GM19395 (cell line): ENCODE measurements around the gene KRT1.
"Not testable (repeated sequence)": the region's sequence is repeated elsewhere in the genome, so short reads cannot be mapped to it uniquely, and the experiment has no call there.

Source experiments
- ATAC-seq: cut with Tn5 transposase; IDR thresholded peaks from one replicate; pipeline ENCODE4 v1.9.1; 2021; ENCODE audit warnings: mild to moderate bottlenecking, moderate library complexity; ENCODE audit not compliant: unreplicated experiment

KRT1 gene

DNA sequence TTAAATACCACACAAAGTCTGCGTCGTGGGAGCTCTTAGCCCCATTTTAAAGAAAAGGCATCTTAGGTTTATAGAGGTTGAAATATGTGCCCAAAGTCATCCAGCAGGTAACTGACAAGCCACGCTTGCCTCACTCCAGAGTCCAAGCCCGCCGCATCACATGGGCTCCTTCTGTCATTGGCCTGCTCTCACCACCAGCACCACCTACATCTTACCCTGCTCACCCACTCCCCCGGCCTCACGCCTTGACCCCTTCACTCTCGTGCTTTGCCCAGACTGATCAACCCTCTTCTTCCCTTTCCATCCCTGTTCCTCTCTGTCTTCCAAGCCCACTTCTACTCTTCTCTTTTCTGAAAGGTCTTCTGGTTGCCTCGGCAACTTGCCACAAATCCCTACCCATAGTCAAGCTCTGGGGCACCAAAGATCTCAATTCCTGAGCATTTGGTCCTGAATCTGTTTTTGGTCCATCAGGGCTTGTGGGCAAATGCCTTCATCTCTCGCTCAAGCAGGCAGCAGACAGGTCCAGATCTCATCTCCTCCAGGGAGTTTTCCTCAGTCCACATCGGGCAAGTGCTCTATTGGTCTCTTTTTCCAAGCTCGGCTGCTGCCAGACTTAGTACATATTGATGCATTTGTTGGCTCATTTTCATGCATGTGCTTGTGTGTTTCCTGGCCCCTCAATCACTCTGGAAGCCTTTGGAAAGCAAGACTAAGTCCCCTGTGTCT lies 3.5 kb upstream of the KRT1 start:
- ATAC-seq, result no peak

DNA sequence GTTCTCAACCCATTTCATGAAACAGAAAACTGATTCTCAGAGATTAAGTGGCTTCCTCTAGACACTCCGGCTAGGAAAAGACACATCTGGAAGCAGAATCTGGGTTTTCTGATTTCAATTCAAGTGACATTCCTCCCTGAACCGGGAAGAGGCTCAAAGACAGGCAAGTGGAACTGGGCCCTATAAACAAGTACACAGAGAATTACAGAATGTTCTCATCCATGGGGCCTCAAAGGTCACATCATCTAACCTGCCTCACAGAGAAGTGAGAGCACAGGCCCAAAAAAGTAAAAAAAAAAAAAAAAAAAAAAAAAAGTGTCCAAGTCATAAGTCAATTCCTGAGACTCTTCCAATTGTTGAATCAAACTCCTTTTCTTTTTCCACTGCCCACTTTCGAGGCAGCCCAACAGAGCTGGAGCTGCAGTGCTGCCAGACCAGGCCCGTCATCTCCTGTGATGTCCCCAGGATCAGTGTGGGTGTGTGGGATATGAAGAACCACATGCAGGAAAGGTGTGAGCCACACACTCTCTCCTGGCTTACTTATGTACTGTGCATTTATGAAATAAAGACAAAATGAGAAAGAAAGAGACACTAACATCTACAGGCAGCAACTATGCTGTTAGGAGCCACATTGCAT lies 2.8 kb upstream of the KRT1 start:
- no peak for ATAC-seq

DNA sequence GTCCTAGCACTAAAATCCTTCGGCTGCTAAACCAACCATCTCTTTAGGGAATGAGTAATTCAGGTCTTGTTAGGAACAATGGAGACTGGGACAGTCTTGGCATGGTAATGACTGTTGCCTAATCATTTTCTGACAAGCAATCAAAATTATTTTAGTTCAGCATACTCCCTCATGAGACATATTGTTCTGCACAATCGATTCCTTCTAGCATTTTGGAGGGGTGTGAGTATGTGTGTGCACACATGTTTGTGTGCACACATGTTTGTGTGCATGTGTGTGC lies 2.1 kb upstream of the KRT1 start:
- no peak for ATAC-seq

DNA sequence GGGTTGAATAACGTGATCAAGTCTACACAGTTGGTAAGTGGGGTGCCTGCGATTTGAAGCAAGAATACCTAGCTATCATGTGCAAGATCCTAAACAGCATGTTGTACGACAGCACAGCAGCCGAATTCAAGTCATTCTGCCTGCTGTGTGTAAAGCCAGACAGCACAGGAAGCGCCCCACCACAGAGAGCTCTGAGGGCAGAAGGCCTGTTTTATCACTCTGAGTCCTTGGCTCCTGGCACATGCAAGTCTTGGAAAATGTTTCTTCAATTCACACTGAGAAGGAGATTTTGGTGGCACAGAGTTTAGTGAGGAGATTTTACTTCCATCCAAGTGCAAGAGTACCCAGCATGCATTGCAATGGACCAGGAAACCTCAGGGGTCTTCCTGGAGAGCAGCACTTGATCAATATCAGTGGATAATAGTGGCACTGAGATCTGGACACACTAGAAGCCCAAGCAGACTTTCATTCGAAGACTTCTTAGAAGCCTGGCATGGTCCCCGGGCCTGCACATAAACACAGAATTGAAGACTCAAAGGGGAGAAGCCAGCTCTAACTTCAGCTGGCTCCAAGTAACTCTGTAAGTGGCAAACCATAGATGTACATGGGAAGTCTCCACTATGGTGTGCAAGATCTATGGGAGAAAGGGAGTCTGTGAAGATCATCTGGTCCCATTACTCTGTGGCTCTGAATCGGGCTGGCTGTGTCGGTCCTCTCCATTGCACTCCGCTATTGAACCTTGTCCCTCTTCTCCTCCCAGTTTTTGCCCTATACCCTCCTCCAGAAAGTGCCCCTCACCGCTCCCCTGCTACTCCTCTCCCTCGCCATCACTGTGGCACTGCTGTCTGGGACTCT lies 1.5 kb upstream of the KRT1 start:
- ATAC-seq, result no peak

DNA sequence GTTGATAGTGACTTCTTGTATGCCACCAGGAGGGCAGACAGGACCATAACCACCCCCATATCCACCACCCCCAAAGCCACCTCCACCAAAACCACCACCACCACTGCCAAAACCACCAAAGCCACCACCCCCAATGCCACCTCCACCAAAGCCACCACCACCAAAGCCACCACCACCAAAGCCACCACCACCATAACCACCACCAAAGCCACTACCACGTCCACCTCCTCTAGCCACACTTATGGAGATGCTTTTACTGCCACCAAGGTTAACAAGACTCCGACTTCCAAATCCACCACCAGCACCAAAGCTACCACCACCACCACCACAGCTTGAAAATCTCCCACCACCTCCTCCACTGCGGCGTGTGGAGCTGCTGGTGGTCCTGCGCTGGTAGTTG lies 332 bp downstream of the KRT1 start:
- no peak for ATAC-seq

DNA sequence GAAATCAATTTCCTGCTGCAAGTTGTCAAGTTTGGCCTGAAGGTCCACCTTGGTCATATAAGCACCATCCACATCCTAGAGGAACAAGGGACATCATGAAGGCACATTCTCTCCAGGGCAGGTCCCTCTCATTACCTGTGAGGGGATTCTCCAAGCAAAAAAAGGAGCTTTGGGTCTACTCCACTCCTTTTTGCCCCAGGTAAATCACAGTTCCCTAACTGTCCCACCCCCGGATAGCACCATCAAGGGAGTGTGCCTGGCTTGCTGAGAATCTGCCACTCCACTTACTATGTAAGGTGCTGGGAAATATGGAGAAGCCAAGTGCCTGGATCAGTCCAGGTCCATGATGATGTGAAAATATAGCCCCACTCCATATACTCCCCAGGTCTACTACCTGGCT lies 2.5 kb downstream of the KRT1 start:
- ATAC-seq, result no peak

DNA sequence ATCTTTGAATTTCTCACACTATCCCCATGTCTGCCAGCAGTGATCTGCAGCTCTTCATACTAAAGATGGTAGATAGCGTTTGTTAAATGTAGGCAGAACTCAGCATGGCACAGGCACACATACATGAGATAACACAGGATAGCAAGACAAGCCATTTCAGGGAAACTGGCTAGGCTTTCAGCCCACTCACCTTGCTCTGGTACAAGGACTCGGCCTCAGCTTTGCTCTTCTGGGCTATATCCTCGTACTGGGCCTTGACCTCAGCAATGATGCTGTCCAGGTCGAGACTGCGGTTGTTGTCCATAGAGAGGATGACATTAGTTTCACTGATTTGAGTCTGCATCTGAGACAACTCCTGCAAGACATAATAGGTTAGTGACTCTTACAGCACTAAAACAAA lies 3.1 kb downstream of the KRT1 start:
- no peak for ATAC-seq

DNA sequence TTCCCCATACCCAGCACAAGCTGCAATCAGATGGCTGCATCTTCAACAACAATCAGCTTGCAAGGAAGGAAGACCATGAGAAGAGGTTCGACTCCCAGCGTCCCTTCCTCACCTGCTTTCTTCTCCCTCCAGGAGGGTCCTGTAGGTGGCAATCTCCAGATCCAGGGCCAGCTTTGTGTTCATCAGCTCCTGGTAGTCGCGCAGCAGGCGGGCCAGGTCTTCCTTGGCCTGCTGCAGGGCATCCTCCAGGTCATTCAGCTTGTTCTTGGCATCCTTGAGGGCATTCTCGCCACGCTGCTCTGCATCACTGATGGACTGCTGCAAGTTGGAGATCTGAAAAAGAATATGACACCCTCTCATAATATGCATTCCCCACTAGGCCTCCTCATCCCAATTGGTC lies 4.0 kb downstream of the KRT1 start:
- no peak for ATAC-seq

DNA sequence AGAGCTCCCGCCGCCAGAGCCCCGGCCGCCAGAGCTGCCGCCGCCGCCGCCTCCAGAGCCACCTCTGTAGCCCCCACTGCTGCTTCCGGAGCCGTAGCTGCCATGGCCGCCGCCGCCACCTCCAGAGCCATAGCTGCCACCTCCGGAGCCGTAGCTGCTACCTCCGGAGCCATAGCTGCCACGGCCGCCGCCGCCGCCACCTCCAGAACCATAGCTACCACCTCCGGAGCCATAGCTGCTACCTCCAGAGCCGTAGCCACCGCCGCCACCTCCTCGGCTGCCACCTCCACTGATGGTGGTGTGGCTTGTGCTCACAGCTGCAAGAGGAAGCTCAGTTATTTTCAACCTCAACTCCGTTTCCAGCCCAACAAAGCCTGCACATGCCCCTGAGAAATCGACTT lies 4.9 kb downstream of the KRT1 start:
- ATAC-seq, result no peak

DNA sequence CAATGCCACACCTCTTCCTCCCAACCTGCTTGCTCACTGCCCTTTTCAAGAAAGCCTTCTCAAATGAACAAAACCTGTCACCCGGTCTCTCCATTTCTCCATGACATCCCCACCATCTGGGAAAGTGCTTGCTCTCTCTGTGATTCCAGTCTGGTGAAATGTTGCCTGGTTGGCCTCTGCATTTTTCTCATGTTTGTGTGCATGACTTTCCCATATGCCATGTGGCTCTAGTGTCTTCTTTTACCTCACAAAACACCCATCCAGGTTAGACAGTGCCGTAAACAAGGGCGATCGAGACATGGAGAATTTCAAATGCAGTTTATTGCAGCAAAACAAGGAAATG lies 5.8 kb downstream of the KRT1 start:
- ATAC-seq, result no peak

DNA sequence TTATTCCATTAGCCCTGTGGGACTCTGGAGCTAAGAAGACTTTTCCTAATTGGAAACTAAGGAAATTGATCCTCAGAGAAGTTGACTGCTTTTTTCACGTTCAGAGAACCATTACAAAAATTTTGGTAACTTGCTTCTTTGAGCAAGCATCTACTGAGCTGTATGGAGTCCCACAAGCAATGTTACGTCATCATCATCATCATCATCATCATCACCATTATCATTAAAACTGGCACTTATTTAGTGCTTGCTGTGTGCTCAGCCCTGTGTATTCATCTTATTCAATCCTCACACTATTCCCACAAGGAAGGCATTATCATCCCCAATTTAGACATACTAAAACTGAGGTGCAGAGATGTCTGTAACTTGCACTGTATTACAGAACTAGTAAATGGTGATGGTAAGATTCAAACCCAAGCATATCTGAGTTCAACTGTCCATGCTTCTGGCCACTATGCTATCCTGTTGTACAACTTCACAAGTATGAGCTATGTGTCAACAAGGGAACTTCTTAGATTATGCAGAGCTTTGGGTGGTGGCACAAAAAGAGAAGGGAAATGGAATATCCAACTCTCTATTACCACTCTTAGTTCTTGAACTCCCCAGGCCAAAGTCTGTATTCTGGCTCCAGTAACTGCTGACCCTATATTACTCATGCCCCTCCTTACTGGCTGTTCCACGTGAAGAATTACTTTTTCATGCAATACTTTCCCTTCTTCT lies 6.3 kb downstream of the KRT1 start:
- ATAC-seq, result no peak

DNA sequence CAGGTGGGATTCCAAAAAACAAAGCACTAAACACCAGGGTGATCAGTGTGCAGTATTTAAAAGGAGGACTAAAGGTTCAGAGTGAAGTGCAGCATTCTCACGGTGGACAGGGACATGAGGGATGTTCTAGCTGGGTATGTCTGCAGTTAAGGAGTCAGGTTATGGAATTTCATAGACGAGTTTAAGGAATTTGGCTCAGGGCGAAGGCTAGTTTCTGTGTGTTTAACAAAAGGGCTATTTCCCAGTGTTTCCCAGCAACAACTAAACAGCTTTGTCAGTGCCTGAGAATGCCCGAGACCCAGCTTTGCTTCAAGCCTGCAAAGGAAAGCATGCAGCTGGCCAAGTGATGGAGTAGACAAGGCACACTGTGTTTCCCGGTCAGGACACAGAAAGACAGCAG lies 7.0 kb downstream of the KRT1 start:
- ATAC-seq, result no peak

DNA sequence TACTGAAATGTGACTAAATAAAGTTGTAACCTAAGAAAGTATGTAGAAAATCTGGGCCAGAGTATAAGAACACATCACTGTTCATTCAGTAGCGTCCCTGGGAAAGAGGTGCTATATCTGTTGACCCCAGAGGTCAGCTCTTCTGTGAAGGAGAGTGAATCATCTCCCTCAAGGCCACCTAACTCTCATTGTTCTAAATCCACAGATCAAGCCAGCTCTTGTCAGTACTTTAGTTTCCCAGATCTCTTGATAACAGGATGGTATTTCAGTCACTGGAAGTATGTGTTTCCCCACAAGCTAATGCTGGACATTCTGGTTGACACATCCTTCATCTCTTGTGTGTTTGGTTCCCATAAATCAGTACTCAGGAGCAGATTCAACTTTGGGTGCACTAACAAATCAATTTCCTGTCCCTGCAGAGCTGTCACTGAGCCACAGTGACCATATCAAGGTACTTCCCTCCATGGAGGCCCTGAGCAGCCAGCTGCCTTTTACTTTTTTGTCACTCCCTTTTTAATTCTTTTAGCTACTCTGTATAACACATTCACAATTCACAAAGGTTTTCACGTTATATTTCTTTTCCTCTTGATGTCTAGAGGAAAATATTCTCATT lies 7.8 kb downstream of the KRT1 start:
- ATAC-seq, result no peak

DNA sequence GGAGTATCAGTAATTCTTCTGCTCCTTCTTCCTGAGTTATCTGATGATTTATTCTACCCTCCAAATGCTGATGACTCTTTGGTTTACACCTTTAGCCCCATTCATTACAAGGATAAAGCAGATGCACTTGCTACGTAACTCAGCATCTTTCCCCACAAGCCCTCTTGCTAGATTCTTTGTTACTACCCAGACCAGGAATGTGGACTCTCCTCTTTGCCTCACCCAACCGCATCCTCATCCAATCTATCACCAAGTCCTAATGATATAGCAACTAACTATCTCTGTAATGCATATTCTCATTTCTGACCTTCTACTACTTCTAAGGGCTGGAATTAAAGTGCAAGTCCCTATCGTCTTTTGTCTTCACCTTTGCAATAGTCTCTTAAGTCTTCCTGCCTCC lies 9.2 kb downstream of the KRT1 start:
- no peak for ATAC-seq

DNA sequence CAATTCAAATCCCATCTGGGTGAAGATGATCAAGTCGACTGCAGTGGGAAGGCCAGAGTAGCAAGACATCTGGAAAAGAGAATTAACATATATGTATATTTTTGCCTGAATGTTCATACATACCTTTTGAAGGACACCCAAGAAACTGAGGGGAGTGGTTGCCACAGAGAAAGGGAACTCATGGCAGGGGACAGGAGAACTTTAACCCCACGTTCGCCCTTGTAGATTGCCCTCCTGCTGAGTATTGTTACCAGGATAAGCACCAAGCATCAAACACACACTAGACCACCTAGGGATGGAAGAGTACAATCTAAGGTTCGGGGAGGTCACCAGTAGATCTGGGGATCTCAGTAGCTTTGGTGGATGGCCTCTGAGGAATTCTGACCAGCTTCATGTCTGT lies 9.7 kb downstream of the KRT1 start:
- no peak for ATAC-seq

DNA sequence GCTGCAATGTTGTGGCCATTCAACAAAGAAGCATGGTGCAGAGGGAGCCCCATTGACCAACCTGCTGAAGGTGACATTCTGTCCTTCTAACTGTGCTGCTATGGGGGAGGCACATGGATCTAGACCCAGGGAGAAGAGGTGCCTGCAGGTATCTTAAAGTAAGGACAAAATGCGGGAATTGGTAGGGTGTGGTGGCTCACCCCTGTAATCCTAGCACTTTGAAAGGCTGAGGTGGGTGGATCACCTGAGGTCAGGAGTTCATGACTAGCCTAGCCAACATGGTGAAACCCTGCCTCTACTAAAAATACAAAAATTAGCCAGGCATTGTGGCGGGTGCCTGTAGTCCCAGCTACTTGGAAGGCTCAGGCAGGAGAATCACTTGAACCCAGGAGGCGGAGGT lies 10.3 kb downstream of the KRT1 start:
- not testable (repeated sequence) for ATAC-seq

DNA sequence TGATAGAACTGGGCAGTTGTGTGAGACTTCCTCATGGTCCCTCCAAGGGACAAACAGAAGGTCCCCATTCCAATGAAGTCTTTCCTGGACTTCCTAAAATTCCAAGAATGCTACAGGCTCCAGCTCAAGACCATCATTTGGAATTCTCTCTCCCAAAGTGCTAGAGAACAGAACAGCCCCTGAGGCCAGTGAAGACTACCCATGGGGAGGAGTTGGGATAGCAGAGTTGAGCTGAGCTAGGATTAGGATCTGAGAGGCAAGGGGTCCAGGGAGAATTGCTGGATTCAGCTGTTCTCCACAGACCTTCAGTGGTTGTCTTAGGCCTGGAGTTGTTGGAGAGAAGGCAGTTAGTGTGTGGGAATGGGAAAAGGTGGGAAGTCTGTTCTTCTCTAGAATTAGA lies 10.8 kb downstream of the KRT1 start:
- ATAC-seq, result no peak

DNA sequence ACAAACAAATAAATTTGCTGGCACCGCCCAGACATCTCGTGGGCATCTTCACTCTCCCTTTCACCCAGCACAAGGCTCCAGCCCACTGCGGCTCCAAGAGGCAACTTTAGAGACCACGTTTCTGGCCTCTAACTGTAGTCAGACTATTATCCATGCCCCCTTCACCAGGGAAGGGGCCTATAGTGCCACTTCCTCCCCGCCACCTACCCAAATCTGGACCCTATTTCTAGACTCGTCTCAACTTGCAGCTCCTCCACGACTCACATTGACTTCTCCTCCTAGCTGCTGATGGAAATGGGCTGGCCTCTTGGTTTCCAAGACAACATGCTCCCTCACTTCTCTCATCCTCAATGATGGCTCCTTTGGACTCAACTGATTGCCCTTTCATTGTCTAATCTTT lies 12.3 kb downstream of the KRT1 start:
- no peak for ATAC-seq

DNA sequence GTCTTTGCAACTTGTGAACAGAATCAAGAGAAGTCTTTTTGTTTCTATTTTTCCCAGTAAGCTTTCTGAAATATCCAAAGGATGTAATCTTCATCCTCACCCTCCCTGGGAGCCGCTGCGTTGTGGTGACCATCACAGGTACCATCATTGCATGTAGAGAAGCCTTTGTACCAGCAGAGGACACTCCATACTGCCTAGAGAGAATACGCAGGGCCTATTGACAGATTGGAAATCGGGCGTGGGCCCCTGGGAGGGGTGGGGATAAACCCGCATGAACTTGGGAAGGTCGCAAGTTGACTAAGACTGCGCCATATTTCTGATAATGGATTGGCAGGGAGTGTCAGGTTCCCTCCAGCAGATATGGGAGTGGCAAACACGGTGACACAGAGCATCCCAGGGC lies 12.7 kb downstream of the KRT1 start:
- no peak for ATAC-seq

DNA sequence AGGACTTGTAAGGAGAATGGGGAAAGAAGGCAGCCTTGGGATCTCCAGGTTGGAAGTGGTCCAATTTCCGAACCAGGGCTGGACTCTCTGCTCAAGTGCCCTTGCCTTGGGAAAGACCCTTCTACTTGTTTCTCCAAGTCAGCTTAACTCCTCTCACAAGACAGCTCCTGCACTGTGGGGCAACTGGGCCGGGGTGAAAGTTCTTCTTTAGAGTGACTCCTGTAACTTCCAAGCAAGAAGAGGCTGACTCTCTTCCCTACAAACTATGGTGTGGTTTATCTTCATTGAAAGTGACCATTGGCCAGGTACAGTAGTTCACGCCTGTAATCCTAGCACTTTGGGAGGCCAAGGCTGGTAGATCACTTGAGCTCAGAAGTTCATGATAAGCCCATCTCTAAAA lies 13.7 kb downstream of the KRT1 start:
- no peak for ATAC-seq

DNA sequence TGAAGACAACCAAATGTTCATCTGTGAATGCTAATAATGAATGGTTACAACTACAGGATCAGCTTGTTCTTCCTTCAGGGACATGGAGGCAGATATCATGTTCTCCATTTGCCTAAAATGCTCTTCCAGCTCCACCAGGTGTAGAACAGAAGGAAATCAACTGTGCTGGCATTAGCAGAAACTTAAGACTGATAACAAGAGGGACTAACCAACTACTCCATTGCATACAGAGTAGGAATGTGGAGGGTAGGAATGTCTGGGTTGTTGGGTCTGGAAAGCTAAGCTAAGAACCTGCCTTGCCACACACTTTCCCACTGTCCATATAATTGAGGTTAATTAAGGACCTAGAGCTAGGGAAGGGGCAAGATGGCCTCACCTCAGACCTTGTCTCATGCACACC lies 16.8 kb downstream of the KRT1 start:
- no peak for ATAC-seq

DNA sequence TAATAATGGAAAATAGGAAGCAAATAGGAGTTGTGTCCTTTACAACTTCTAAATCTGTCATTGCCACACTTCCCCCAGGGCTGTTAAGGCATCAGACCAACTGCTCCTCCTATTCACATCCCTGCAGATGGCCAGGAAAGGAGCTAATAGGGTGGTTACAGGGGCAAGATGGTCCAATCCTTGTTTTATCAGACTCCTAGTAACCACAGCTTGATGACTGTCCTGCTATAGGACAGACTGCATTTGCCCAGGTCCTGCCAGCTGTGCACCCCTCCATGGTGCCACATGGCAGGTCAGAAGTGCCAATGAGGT lies 17.3 kb downstream of the KRT1 start:
- no peak for ATAC-seq
